Stimulated activated CD8-positive, alpha-beta memory T cell treated with anti-CD3 and anti-CD28 coated beads, Interleukin-12 subunit alpha, Interleukin-12 subunit beta, amount 100 ng/mL, for 1 hour (primary cell): ENCODE measurements around the gene MAEA.
A peak's percentile ranks its signal among the peaks of the same experiment; 100 is the strongest.

Source experiments
- DNase-seq: peaks from one replicate; pipeline ENCODE4 v3.0.0-alpha.2; 2020; ENCODE audit warnings: low read depth

MAEA gene

DNA sequence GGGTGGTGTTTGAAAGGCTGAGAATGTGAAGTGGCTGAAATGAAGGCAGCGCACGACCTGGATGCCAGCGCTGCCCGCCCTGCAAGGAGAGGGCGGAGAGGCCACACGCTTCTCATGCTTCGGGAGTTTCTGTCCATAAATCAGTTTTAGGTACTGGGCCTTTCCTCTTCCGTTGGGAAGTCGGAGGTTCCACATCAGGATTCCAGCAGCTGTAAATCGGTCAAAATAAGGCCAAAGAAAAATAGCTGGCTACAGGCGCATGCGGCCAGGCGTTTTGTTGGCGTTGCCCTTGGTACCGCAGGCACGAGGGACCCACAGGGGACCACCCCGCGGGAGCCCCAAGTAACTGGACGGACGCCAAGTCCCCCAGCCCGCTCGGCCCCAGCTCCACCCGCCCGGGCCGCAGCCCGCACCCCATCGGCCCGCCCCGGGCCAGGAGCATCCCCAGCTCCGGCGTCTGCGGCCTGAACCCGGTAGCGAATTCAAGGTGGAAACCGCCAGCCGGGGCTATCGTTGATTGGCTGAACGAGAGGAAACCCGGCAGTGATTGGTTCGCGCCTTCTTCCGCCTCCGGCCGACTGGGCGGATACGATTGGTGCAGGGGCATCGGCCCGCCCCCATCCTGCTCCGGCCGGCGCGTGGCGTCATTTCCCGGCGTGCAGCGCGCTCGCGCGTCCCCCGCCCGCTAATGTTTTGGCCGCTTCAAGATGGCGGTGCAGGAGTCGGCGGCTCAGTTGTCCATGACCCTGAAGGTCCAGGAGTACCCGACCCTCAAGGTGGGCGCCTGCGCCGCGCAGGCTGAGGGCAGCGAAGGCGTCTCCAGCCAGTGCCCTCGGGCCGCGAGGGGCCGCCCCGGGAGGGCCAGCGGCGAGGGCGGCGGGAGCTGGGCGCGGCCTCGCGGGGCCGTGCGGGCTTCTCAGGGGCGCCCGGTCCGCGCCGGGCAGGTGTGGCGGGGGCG lies at the start of gene MAEA:
Gene MAEA (plus strand): TSS at position 685 of the 958 bp plus-strand sequence. CDS start 23 bp downstream, at position 708.
- DNase-seq = peak; percentile 93

DNA sequence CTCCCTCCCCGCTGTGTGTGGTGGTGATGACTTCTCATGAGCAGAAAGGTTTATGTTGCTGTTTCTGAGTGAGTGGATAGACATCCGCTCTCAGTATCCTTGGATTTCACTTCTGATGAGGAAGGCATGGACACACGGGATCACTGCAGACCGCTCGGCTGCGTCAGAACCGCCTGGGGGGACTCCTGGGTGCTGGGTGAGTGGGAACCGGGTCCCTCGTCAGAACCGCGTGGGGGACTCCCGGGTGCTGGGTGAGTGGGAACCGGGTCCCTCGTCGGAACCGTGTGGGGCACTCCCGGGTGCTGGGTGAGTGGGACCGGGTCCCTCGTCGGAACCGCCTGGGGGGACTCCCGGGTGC lies 49.8 kb upstream of the MAEA start:
- no peak for DNase-seq

DNA sequence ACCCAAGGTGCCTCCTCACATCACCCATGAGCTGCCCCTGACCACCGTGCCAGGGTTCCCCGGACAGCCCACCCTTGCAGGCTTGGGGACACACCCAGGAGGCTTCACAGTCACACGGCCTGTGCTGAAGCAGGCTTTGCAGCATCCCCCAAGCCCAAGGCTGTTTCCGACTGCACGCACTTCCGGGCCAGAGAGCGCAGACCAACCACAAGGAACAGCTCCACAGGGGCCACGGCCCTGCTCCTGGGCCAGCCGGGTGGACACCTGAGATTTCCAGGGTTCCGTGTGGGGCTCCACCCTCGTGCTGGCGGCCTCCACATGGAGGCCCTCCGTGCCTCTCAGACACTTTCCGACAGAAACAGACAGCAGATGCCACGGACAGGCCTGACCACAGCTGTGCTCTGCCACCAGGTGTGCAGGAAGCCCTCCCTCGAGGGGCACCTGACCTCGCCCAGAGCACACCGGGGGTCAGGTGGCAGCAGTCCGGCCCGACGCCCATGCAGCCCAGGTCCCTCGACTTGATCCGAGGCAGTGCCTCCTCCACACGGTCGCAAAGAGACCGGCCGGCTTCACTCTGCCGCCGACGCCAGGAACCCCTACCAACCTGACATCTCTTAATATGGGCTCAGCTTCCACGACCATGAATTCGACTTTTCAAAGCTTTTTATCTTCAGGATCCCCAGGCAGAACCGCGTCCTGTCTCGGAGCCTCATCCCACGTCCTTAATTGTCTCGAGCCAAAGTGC lies 48.8 kb upstream of the MAEA start:
- no peak for DNase-seq

- no peak for DNase-seq
Measured at GRCh38 chr4:1241466-1241935, 48.2 kb upstream of the MAEA start.

GRCh38 chr4:1241936-1242505 lies 47.7 kb upstream of the MAEA start:
- DNase-seq = no peak

- DNase-seq = no peak
Measured at GRCh38 chr4:1242506-1243450, 46.9 kb upstream of the MAEA start.

GRCh38 chr4:1243451-1244080 lies 46.1 kb upstream of the MAEA start:
- DNase-seq = no peak

DNA sequence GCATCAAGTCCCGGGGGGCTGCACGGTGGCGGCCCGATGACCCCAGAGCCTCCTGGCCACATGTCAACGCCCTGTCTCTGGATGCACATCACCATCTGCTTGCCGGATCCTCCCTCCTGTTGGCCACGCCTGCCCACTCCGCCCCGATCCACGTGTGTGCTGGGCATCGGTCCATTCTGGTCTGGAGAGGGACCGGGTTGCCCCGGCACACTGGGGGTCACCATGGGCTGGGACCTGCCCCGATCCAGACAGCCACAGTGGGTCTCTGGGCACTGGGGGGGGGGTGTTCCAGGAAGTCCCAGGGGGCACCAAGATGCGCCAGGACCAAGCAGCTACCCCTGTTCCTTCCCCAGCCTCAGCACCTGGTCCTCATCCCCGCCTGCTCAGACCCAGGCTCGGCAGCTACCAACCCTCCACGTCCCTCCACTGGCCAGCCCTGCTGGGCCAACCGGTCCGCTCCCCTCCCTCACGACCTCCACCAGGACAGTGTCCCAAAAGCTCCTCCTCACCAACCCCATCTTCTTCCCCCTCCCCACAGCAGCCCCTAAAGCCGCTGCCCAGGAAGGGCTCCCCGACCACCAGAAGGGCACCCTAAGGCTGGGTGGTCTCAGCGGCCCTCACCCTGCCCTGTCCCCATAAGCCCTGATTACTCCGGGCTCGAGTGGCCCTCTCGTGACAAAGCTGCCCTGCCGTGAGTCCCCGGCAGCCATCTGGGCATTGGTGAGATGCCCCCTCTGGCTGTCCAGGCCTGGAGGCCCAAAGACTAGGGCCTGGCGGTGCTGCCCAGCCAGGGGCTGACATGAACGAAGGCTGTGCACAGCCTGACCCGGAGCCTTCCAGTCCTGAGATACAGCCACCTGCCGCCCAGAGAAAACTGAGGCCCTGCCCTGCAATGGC lies 45.4 kb upstream of the MAEA start:
- DNase-seq = no peak

- no peak for DNase-seq
Measured at GRCh38 chr4:1244978-1245471, 44.7 kb upstream of the MAEA start.

DNA sequence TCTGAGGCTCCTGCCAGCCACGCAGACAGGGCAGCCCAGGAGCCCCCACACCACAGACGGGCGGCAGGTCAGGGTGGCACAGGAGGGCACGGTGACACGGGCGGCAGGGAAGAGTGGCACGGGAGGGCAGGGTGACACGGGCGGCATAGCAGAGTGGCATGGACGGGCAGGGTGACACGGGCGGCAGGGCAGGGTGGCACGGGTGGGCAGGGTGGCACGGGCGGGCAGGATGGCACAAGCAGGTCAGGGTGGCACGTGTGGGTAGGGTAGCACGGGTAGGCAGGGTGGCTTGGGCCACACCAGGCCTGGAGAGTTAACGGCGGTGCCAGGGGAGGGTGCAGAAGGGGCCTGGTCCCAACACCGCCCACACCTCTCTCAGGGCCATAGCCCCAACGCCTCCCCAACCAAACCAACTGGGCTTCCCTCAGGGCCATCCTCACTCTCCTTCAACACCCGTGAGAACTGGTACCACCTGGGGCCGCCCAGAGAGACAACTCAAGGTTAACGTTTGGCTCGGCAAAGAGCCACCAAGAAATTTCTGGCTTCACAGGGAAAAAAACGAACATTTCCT lies 44.1 kb upstream of the MAEA start:
- DNase-seq = no peak

DNA sequence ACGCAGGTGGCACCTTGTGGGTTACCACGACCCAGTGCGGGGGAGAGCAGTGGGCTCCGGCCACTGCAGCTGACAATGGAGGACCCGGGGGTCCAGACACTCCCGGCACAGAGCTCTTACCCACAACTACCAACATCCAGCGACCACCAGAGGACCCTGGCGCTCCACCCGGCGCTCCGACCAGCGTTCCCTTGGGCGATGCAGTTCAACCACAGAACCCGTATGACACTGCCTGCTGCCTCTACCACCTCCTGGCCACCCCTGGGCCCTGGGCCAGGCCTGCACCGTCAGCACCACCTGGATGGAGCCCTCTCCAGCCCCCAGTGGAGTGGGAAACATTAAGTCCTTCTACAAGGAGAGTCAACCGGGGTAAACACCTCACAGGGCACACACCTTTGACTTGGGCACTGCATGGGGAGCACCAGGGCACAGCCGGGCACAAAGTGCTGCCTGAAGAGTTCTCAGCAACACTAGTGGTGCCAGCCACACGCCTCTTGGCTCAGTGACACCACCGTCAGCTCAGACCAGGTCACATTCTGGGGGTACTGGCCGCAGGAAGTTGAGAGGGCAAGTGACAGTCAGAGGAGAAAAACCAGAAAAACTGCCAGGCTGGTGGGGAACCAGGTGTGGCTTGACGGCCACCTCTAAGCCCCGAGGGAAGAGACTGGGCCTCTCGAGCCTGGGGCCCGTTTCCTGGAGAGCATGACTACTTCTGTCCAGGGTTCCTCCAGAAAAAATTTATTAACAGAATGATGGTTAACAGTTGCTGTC lies 43.4 kb upstream of the MAEA start:
- DNase-seq = no peak

GRCh38 chr4:1246901-1247863 lies 42.5 kb upstream of the MAEA start:
- DNase-seq = no peak

DNA sequence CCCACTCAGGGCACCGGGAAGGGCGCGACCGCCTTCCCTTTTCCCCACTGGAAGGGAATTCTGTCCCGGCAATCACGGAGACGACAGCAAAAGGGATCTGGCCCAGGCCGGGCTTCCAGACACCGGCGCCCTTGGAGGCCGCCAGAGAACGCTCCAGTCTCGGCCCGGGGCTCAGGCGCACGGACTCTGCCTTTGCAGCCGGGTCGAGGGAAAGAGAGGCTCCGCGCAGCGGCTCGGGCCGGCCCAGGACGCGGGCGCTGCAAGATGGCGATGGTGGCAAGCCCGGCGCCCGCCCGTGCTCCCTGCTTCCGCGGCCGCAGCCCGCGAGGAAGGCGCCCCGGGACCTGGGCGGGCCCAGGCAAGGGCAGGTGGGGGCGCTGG lies 41.8 kb upstream of the MAEA start:
- DNase-seq = peak; percentile 21

DNA sequence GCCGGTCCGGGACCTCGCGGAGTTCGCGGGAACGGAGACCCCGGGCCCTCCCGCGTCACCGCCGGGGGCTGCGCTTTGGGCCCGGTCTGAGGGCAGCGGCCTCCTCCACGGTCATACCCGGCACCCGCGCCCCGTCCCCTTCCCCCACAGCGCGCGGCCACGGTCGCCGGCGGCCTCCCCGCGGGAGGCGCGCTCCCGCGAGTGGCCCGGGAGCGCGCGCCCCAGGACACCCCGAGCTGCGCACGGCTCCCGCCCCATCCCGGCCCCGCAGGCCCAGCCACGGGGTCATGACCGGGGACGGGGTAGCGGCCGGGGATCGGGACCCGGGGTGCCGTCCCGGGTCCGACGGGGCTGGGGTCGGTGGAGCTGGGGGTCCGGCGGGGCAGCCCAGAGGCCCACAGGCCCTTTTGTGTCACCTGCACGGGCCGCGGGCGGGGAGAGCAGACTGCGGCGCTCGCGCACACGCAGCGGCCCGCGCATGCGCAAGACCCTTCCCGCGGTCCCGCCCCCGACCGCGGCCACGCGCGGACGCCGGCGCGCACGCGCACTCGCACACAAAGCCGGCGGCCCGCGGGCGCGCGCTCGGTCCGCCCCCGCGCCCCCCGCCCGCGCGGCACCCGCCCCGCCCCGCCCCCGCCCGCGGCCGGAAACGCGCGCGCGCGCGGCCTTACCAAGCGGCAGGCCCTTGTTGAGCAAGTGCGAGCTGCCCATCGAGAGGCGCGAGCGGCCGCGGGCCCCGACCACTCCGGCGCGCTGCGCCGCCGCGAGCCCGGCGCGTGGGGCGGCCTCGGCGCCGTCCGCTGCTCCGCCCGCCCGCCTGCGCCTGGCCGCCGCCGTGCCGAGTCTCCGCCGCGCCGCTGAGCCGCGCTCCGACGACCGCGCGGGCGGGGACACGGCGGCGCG lies 41.2 kb upstream of the MAEA start, which contains the start of gene CTBP1:
Gene CTBP1 (minus strand): TSS at position 886 of the 903 bp plus-strand sequence. CDS start 7,799 bp downstream, outside the sequence.
- DNase-seq = peak; percentile 67

- DNase-seq = peak; percentile 73
Measured at GRCh38 chr4:1249148-1249730, 40.5 kb upstream of the MAEA start.
